Ovary (tissue), 3 donors: ENCODE results near the gene CD5L.

Experiments used
- CTCF ChIP-seq, 3 donors: fragments of 450-650 bp in 2 of 3; fragments of 200-600 bp in 1 of 3; IDR thresholded peaks; one replicate each; pipeline versions ENCODE4 v1.5.1 to v1.8.0; 2016 to 2022; ENCODE audit warnings: antibody characterized with exemption in 3 of 3, mild to moderate bottlenecking in 1 of 3
- EP300 ChIP-seq: sonication (generic); formaldehyde crosslinking; IDR thresholded peaks from one replicate; pipeline ENCODE4 v1.6.1; 2017; ENCODE audit warnings: antibody characterized with exemption
- POLR2A ChIP-seq: fragments of 450-650 bp; IDR thresholded peaks from one replicate; pipeline ENCODE4 v1.6.1; 2017; ENCODE audit warnings: antibody characterized with exemption, mild to moderate bottlenecking, moderate library complexity
- donor health status: DM: no; HTN: no; CAD: no.

GRCh38 chr1:157781048-157781447 is 60.6 kb downstream of the CD5L start:
- TF ChIP-seq POLR2A: no peak
- TF ChIP-seq CTCF (IDR thresholded peaks at IDR 0.05): no peak
- TF ChIP-seq EP300: no peak
